ENCODE data around the gene PLS3.

DNA sequence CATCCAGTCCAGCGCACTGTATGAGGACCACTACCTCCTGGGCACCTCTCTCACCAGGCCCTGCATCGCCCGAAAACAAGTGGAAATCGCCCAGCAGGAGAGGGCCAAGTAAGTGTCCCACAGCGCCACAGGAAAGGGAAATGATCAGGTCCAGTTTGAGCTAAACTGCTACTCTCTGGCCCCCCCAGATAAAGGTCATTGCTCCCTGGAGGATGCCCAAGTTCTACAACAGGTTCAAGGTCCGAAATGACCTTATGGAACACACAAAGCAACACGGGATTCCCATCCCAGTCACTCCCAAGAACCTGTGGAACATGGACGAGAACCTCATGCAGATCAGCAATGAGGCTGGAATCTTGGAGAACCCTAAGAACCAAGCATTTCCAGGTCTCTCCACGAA is 104.1 kb downstream of the PLS3 start:
- TF ChIP-seq, protein P1, sequence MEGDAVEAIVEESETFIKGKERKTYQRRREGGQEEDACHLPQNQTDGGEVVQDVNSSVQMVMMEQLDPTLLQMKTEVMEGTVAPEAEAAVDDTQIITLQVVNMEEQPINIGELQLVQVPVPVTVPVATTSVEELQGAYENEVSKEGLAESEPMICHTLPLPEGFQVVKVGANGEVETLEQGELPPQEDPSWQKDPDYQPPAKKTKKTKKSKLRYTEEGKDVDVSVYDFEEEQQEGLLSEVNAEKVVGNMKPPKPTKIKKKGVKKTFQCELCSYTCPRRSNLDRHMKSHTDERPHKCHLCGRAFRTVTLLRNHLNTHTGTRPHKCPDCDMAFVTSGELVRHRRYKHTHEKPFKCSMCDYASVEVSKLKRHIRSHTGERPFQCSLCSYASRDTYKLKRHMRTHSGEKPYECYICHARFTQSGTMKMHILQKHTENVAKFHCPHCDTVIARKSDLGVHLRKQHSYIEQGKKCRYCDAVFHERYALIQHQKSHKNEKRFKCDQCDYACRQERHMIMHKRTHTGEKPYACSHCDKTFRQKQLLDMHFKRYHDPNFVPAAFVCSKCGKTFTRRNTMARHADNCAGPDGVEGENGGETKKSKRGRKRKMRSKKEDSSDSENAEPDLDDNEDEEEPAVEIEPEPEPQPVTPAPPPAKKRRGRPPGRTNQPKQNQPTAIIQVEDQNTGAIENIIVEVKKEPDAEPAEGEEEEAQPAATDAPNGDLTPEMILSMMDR (IDR thresholded peaks at IDR 0.05) = no peak
- no peak for TF ChIP-seq POLR2A (IDR thresholded peaks at IDR 0.05)

Data from lower leg skin (tissue), 3 donors.